Epidermal melanocyte (primary cell): Measurements from ENCODE around the gene BBS2.
"Not testable (repeated sequence)": the region's sequence is repeated elsewhere in the genome, so short reads cannot be mapped to it uniquely, and the experiment has no call there.

Experiments
- DNase-seq: peaks from one replicate; pipeline ENCODE4 v3.0.0; 2011; ENCODE audit warnings: low spot score; ENCODE audit not compliant: insufficient read length

BBS2 gene

DNA sequence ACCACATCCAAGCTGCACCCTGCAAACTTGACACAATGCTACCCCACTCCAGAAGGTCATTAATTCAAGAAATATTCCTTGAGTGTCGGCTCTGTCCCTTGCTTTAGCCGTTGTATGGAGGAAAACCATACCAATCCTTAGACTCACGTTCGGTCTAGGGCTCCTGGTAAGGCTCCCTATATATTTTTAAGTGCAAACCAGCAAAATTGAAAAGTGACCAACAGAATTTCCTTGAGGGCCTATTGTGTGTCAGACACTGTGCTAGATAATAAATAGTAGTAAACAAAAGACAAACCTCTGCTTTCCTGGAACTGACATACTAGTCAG lies 390 bp upstream of the BBS2 start:
- DNase-seq, result no peak

- no peak for DNase-seq
Observed at GRCh38 chr16:56518425-56518824, 1.4 kb downstream of the BBS2 start.

DNA sequence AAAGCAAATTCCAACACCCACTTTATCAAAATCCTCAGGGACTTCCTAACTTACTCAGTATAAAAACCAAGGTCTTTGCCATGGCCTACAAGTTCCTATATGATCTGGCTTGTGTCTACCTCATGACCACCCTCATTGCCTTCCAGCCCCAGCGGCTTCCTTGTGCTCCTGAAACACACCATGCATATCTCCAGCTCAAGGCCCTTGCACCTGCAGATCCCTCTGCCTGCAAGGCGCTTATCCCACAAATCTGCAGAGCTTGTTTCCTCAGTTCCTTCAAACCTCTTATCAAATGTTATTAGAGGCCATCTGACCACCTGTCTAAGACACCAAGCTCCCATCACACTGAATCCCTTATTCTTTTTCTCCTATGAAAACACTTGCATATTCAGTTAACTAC lies 2.6 kb downstream of the BBS2 start:
- no peak for DNase-seq

- DNase-seq, result no peak
Observed at GRCh38 chr16:56515665-56516064, 4.2 kb downstream of the BBS2 start.

DNA sequence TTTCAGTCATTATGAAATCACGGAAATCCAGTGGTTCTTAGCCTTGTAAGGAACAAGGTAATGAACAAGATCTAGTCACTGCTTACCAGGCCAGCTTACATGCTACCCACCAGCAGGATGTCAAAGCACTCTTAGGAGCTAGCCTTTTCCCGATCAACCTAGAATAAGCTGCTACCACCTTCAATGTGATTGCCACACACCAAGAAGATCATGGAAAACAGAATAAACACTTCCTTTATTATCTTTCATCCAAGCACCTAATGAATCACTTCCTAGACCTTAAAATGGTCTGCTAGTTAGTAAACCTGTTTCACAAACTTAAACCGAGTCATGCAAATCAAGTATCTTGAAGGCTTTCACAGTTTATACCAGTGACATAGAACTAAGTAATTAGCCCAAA lies 5.0 kb downstream of the BBS2 start:
- DNase-seq, result no peak

GRCh38 chr16:56513972-56514371 lies 5.9 kb downstream of the BBS2 start:
- peak; percentile 48 for DNase-seq

- no peak for DNase-seq
Observed at GRCh38 chr16:56513091-56513490, 6.7 kb downstream of the BBS2 start.

- DNase-seq, result no peak
Observed at GRCh38 chr16:56512025-56512424, 7.8 kb downstream of the BBS2 start.

DNA sequence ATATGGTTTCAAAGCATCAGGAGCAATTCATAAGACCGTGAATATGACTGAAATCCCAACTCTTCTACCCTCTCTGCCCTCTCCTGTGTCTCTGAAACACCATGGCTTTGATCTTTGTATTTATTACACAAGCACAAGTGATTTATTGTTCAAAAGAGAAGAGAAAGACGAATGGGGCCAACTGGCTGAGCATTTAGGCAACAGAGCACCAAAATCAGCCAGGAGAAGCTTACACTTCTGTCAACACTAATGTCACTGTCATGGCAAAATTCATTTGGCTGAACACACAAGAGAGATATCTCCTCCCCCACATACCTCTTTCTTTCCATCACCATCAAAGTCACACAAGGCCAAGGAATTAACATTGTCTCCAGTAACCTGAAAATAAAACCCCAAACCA lies 9.3 kb downstream of the BBS2 start:
- DNase-seq, result no peak

DNA sequence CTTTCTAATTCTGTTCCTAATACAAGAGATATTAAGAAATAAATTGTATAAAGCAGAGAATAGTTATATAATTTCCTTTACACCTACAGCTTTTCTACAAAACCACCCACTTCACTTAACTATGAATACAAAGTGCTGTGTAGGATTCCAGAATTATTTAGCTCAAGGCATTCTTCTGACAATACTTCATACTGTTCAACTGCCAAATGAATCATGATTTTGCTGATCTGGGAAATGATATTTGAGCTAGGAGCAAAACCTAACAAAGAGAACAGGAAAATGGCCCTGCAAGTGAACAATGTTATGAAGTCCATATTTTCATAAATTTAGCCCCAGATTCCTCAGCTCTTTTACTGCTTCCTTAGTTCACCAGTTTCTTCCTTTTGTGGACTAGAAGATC lies 12.9 kb downstream of the BBS2 start:
- DNase-seq, result peak; percentile 26

GRCh38 chr16:56505181-56505580 lies 14.6 kb downstream of the BBS2 start:
- no peak for DNase-seq

DNA sequence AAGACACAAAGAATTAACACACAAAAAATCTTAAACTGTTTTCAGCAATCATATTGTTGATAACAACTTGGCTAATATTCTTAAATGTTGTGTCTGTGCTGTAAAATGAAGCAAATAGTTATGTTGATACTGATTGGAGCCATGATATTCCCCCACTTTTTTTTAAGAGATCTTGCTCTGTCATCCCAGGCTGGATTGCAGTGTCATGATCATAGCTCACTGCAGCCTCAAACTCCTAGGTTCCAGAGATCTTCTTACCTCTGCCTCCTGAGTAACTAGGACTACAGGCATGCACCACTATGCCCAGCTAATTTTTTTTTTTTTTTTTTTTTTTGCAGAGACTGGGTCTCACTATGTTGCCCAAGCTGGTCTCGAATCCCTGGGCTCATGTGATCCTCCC lies 26.0 kb downstream of the BBS2 start:
- no peak for DNase-seq

- DNase-seq, result no peak
Observed at GRCh38 chr16:56493126-56493525, 26.7 kb downstream of the BBS2 start.

DNA sequence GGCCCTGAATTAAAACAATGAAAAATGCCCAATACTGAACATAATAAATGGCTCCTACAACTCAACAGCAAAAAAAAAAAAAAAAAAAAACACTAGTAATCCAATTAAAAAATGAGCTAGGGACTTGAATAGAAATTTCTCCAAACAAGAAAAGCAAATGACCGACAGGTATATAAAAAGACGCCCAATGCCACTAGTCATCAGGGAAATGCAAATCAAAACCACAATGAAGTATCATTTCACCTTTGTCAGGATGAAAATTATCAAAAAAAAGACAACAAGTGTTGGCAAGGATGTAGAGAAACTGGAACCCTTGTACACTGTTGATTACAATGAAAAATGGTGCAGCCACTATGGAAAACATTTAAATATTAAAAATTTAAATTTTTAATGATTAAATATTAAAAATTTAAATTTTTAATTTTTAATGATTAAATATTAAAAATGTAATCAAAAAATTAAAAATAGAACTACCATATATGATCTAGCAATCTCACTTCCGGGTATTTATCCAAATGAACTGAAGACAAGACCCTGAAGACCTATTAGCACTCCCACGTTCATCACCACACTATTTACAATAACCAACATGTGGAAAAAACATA lies 28.1 kb downstream of the BBS2 start:
- no peak for DNase-seq

GRCh38 chr16:56488868-56489267 lies 31.0 kb downstream of the BBS2 start:
- not testable (repeated sequence) for DNase-seq

- no peak for DNase-seq
Observed at GRCh38 chr16:56488035-56488434, 31.8 kb downstream of the BBS2 start.

DNA sequence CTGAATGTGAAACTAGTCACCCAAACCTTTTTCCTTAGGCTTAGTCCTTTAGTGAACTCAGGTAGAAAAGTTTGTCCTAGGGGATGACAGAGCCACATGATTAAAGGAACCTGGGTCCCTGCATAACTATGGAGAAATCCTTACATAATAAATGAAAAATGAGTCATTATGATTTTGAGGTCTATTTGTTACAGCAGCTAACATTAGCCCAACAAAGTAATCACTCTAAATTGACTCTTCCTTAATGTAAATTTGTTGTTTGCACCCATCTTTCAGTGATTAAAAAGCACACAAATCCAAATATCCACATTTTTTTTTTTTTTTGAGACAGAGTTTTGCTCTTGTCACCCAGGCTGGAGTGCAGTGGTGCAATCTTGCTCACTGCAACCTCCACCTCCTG lies 36.4 kb downstream of the BBS2 start:
- DNase-seq, result no peak

- DNase-seq, result no peak
Observed at GRCh38 chr16:56482683-56483236, 37.1 kb downstream of the BBS2 start.

DNA sequence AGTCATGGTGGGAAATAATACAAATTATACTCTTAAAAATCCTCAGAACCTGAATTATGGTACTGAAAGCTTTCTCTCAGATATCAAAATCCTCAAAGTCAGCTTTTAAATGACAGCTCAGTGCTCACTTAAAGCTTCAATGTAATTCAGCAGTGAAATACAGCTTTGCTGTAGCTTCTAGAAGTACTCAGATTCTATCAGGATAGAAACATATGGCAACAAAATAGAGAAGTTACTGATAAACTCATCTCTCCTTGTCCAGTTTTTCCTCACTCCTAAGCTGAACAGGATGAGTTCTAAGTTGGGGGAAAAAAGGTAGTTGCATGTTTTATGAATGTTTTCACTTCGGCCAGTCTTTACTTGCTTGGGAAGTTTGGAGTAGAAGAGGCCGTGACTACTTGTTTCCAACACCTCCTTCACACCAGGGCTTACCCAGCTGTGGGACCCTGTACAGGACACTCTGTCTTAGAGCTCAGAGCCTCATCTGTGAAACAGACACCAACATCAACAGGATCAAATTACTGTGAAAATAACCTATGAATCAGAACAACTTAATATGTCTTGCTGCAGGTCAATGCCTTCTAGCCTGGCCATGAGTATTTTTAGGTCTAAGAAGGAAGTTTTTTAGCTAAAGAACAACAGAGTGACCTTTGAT lies 38.2 kb downstream of the BBS2 start:
- no peak for DNase-seq

- DNase-seq, result no peak
Observed at GRCh38 chr16:56480776-56481467, 38.9 kb downstream of the BBS2 start.

DNA sequence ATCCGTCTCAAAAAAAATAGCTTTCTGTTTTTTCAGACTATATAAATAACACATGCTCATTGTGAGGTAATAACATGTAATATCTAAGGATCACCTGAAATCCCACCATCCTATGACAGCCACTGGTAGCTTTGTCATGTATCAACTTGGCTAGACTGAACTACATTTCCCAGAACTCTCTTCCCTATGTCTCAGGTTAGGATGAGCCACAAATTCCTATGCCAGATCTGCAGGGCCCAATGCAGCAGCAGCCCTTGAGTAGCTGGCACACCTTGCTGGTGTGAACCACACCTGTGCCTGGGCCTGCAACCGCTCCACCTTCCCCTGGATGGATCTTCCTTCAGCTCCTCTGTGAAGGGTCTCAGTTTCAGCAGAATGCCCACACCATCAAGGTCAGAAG lies 40.4 kb downstream of the BBS2 start:
- DNase-seq, result no peak

DNA sequence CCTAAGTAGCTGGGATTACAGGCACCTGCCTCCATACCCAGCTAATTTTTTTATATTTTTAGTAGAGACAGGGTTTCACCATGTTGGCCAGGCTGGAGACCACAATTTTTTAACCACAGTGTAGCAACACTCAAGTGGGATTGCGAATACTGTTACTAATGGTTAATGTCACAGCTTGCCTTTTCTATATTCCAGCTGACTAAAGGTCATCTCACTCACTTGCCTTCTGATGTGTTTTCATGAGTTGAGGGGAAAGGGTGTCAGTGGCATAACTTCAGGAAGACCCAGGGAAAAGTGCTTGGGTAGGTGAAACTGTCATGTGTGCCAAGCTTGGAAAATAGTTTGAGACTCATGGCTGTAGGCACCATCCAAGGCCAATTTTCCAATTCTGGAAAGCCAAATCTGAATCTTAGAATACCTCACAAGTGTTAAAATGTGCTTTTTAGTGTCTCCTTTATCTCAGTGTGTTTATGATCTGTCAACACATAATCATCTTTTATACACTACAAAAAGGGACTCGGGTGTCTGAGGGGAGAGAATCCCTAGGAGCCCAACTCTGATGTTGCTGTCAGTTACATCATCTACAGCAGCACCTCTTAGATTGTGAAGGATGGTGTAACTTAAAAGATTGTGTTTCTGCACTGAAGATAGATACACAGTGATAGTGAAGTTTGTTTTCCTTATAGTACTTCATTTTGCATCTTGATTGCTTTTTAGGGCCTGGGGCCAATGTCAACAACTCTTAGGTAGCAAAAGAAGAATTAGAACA lies 41.4 kb downstream of the BBS2 start:
- no peak for DNase-seq
